Hematopoietic multipotent progenitor cell treated with erythropoietin and hydrocortisone succinate and interleukin-3 and kit ligand, for 15 days (in vitro differentiated cells): ENCODE data around the gene PGRMC2.

Experiments
- DNase-seq: peaks from one replicate; pipeline ENCODE4 v3.0.0-alpha.2; 2015; ENCODE audit warnings: low spot score

The PGRMC2 gene

GRCh38 chr4:128287141-128287870 lies at the start of gene PGRMC2:
PGRMC2 (minus strand) TSS chr4:128287813; CDS start chr4:128287790, 23 bp downstream.
- DNase-seq = no peak

- DNase-seq = no peak
Measured at GRCh38 chr4:128335541-128335940, 47.9 kb upstream of the PGRMC2 start.

GRCh38 chr4:128334256-128334655 lies 46.6 kb upstream of the PGRMC2 start:
- peak; percentile 73 for DNase-seq

GRCh38 chr4:128333309-128334018 lies 45.9 kb upstream of the PGRMC2 start:
- peak; percentile 30 for DNase-seq

- DNase-seq = no peak
Measured at GRCh38 chr4:128332081-128332480, 44.5 kb upstream of the PGRMC2 start.

- no peak for DNase-seq
Measured at GRCh38 chr4:128329638-128330037, 42.0 kb upstream of the PGRMC2 start.

- no peak for DNase-seq
Measured at GRCh38 chr4:128328106-128328505, 40.5 kb upstream of the PGRMC2 start.

GRCh38 chr4:128323401-128323800 lies 35.8 kb upstream of the PGRMC2 start:
- DNase-seq = no peak

- no peak for DNase-seq
Measured at GRCh38 chr4:128322986-128323385, 35.4 kb upstream of the PGRMC2 start.

GRCh38 chr4:128322311-128322710 lies 34.7 kb upstream of the PGRMC2 start:
- no peak for DNase-seq

GRCh38 chr4:128320656-128321055 lies 33.0 kb upstream of the PGRMC2 start:
- no peak for DNase-seq

GRCh38 chr4:128315756-128316520 lies 28.3 kb upstream of the PGRMC2 start:
- no peak for DNase-seq

GRCh38 chr4:128311659-128312403 lies 24.2 kb upstream of the PGRMC2 start:
- DNase-seq = no peak

GRCh38 chr4:128310266-128310697 lies 22.7 kb upstream of the PGRMC2 start:
- peak; percentile 59 for DNase-seq

GRCh38 chr4:128309585-128309984 lies 22.0 kb upstream of the PGRMC2 start:
- no peak for DNase-seq

GRCh38 chr4:128308986-128309385 lies 21.4 kb upstream of the PGRMC2 start:
- DNase-seq = no peak

GRCh38 chr4:128307123-128307571 lies 19.5 kb upstream of the PGRMC2 start:
- DNase-seq = no peak

- peak; percentile 80 for DNase-seq
Measured at GRCh38 chr4:128305942-128306341, 18.3 kb upstream of the PGRMC2 start.

GRCh38 chr4:128303986-128304385 lies 16.4 kb upstream of the PGRMC2 start:
- DNase-seq = peak; percentile 90

- peak; percentile 57 for DNase-seq
Measured at GRCh38 chr4:128303405-128303785, 15.8 kb upstream of the PGRMC2 start.

GRCh38 chr4:128301979-128302378 lies 14.4 kb upstream of the PGRMC2 start:
- no peak for DNase-seq

- no peak for DNase-seq
Measured at GRCh38 chr4:128299848-128300247, 12.2 kb upstream of the PGRMC2 start.
